ENCODE data around the gene GDF2.

The GDF2 gene

DNA sequence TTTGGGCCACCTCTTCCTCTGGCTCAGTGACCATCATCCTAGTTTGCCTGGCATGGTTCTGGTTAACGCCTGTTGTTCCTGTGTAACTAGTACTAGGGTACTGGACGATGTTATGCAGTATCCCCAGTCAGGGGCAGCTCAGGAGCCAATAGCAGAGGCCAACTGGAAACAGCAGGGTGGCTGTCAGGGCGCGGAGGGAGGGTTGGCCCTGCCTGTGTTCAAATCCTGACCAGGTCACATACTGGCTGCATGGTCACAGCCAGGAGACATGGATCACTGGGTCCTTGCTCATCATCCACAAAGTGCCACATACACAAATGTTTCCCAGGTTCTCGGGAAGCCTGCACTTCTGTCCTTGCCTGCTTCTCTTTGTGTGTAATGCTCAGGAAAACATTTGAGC is 13.7 kb downstream of the GDF2 start:
- DNase-seq: no peak

DNA sequence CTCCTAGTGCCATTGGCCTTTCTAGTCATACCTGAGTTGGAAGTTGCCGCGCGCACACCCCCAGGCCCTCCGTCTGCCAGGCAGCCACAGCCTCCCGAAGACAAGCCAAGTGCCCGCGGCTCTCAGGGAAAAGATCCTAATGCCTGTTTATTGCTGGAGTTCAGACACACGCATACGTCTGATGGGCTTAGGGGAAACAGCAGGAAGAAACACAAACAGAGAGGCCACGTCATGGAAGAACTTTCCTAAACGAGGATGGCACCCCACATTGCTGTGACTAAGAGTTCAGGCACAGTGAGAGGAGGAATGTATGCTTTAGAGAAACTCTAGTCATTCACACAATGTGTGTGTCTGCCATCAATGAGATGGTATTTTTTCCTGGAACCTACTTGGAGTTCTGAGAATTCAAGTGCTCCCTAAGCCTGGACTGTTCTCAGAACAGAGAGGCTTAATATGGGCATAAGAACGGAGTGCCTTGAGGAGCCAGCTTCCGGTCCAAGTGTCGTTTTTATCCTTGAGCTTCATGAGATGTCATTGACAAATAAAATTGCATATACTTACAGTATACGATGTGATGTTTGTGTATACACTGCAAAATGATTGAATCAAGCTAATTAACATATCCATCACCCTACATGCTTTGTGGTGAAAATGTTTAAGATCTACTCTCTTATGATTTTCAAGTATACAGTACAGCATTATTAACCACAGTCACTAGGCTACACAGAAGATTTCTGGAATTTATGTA is 14.3 kb downstream of the GDF2 start:
- DNase-seq: no peak

DNA sequence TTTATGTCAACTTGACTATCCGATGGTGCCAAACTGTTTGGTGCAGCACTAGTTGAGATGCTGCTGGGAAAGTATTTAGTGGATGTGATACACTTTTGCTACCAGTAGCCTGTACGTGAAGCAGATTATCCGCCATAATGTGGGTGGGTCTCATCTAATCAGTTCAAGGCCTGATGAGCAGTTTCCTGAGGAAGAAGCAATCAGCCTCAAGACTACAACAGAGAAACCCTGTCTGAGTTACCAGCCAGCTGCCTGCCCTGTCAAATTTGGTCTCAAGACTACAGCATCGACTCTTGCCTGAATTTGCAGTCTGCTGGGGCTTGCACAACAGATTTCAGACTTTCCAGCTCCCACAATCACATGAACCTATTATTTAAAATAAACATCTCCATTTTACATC is 15.1 kb downstream of the GDF2 start:
- DNase-seq: no peak

DNA sequence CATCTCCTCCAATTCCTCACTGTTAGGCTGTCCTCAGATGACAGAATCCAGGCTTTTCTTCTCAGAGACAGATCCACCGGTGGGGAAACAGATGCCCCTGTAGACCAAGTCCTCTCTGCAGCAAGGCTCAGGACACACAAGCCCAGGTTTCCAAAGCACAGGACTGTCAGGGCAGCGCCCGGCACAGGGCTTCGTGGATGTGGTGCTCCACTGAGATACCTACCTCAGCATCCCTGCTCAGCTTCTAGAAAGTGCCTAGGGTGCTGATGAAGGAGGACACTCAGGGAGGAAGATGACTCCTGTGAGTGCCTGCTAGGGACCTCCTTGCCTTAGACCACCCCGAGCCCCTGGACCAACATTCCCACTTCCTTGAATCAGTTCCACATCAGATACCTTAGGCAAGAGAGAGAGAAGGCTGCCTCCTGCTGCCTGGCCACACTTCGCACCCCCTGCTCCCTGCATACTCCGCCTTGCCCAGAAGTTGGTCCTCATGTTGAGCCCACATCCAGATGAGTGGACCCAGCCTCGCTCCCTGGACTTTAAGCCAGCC is 17.0 kb downstream of the GDF2 start:
- DNase-seq: no peak

DNA sequence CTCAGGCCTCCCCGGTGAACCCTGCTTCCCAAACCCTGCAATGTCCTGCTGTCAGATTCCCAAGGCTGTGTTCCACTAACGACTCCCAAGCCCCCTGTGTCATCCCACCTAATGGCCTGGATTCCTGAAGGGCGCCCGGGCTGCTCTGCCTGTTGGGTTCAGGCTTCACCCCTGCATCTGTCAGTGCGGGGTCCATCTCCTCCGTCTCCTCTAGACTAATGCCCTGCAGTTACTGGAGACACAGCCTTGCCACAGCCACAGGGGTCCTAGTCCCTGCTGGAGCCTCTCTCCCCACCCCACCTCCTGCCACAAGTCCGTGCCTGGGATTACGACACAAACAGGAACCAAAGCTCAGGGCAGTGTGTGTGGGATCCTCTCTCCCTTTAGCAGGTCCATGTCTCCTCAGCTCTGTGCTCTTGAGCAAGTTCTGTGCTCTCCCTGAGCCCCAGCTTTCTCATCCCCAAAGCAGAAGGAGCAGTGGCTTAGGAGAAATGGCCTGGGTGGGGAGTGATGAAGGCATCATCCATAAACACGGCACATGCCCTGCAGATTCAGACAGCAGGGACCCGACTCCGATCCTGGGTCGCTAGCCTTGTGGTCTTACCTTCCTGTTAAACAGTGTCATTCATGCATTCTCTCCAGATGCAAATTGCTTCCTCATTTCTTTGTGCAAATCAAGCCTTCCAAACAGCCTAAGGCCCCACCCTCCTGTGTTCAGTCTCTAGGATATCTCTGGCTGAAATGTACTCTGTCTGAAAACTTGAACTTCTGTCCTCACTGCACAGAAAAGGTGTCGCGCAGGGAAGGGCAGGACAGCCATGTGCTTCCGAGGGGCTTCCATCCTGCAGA is 17.7 kb downstream of the GDF2 start:
- DNase-seq: no peak

DNA sequence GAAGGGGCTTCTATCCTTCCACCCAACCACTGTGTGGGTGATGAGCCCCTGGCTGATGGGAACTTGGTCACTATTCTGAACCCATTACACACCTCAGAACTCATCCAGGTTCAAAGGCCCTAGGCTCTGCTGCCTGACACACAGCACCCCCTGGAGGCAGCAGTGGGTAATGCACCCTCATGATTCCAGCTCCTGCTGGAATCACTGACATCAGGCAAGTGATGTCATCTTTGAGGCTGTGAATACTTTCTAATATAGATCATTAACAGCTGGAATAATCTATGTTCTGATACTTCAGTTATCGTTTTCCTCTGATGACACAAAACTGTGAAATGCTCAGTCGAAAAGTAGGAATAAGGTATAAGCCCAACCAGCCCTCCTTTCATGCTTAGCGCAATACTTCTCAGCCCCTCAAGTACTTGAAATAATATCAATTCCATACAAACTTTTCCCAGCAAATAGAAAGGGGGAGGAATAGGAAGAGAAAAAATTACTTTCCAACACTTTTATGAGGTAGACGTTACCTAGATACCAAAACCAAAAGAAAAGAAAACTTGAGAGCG is 18.4 kb downstream of the GDF2 start:
- peak in 1 of 2 experiments; percentile 1 for DNase-seq

DNA sequence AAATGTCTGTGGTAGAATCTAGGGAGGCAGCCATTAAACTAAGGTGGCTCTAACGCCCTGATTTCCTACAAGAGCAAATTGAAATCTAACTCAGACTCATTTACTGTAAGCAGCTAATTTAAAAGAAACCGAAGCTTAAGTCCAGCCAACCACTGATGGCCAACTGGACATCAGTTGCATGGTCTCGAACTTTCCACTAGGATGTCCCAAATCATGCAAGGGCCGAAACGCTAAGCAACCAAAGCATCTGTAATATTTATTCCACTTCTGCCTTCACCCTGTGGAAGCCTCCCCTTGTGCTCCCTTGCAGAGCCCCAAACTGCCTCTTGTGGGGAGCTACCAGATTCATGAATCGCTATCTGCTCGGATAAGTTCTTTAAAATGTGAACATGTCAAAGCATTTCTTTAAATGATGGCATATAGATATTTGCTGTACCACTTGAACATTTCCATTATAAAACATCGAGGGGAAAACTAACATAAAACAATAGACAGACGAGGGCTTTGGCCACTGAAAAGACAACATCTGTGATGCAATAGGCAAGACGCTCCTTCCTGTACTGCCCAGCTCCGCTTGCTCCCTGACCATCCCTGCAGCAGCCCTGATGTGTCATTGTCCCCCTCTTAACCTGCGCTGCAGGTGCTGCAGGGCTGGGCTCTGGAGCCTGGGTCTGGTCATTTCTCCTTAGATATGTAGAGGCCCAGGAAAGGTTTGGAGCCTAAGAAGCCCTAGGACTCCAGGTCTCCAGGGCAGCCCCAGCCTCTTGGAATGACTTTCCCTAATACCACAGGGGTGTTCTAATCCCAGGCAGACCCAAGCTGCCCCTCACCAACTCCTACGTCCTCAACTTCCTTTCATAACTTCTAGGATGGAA is 23.0 kb downstream of the GDF2 start:
- DNase-seq: no peak

DNA sequence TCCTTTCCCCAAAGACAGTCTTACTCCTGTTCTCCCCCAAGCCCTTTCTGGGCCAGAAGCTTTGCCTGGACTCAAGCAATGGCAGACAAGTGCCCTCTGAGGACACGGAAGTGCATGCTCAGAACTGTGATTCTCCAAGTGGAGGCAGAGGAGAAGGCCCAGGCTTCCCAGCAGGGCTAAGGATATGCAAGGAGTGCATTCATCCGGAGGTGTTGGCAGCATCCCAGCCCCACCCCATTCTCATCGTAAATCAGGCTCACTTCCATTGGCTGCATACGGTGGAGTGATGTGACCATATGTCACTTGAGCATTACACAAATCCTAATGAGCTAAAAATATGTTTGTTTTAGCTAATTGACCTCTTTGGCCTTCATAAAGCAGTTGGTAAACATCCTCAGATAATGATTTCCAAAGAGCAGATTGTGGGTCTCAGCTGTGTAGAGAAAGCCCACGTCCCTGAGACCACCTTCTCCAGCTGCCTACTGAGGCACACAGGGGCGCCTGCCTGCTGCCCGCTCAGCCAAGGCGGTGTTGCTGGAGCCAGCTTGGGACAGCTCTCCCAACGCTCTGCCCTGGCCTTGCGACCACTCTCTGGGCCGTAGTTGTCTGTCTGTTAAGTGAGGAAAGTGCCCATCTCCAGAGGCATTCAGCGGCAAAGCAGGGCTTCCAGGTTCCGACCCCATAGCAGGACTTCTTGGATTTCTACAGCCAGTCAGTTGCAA is 24.5 kb downstream of the GDF2 start:
- DNase-seq: no peak

DNA sequence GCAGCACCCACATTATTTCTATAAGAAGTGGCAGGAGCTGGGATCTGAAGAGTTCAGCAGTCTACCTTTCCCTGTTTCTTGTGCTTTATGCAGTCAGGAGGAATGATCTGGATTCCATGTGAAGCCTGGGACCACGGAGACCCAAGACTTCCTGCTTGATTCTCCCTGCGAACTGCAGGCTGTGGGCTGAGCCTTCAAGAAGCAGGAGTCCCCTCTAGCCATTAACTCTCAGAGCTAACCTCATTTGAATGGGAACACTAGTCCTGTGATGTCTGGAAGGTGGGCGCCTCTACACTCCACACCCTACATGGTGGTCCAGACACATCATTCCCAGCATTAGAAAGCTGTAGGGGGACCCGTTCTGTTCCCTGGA is 25.0 kb downstream of the GDF2 start:
- DNase-seq: no peak

DNA sequence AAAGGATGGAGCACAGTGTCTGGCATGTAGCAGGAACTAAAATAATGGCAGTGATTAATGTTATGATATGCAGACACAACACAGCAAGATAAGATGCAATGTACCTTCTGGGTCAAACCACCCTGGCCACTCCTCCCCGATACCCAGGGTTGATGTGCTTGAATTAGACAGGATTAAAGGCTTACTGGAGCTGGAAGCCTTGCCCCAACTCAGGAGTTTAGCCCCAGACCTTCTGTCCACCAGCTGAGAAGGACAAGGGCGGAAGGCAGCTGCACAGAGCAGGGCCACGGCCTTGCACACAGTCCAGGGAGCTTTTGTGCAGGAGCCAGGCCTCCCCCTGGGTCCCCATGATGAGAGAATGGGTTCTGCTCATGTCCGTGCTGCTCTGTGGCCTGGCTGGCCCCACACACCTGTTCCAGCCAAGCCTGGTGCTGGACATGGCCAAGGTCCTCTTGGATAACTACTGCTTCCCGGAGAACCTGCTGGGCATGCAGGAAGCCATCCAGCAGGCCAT is 25.9 kb downstream of the GDF2 start, which contains the start of gene RBP3:
RBP3 (plus strand) TSS at position 226 of the 514 bp plus-strand sequence; CDS start at position 348, 122 bp downstream.
- DNase-seq: no peak

DNA sequence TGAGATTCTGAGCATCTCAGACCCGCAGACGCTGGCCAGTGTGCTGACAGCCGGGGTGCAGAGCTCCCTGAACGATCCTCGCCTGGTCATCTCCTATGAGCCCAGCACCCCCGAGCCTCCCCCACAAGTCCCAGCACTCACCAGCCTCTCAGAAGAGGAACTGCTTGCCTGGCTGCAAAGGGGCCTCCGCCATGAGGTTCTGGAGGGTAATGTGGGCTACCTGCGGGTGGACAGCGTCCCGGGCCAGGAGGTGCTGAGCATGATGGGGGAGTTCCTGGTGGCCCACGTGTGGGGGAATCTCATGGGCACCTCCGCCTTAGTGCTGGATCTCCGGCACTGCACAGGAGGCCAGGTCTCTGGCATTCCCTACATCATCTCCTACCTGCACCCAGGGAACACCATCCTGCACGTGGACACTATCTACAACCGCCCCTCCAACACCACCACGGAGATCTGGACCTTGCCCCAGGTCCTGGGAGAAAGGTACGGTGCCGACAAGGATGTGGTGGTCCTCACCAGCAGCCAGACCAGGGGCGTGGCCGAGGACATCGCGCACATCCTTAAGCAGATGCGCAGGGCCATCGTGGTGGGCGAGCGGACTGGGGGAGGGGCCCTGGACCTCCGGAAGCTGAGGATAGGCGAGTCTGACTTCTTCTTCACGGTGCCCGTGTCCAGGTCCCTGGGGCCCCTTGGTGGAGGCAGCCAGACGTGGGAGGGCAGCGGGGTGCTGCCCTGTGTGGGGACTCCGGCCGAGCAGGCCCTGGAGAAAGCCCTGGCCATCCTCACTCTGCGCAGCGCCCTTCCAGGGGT is 26.6 kb downstream of the GDF2 start:
- DNase-seq: no peak

DNA sequence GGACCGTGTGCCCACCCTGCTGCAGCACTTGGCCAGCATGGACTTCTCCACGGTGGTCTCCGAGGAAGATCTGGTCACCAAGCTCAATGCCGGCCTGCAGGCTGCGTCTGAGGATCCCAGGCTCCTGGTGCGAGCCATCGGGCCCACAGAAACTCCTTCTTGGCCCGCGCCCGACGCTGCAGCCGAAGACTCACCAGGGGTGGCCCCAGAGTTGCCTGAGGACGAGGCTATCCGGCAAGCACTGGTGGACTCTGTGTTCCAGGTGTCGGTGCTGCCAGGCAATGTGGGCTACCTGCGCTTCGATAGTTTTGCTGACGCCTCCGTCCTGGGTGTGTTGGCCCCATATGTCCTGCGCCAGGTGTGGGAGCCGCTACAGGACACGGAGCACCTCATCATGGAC is 27.3 kb downstream of the GDF2 start:
- no peak for DNase-seq

DNA sequence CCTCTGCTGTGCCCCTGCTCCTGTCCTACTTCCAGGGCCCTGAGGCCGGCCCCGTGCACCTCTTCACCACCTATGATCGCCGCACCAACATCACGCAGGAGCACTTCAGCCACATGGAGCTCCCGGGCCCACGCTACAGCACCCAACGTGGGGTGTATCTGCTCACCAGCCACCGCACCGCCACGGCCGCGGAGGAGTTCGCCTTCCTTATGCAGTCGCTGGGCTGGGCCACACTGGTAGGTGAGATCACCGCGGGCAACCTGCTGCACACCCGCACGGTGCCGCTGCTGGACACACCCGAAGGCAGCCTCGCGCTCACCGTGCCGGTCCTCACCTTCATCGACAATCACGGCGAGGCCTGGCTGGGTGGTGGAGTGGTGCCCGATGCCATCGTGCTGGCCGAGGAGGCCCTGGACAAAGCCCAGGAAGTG is 27.7 kb downstream of the GDF2 start:
- no peak for DNase-seq

DNA sequence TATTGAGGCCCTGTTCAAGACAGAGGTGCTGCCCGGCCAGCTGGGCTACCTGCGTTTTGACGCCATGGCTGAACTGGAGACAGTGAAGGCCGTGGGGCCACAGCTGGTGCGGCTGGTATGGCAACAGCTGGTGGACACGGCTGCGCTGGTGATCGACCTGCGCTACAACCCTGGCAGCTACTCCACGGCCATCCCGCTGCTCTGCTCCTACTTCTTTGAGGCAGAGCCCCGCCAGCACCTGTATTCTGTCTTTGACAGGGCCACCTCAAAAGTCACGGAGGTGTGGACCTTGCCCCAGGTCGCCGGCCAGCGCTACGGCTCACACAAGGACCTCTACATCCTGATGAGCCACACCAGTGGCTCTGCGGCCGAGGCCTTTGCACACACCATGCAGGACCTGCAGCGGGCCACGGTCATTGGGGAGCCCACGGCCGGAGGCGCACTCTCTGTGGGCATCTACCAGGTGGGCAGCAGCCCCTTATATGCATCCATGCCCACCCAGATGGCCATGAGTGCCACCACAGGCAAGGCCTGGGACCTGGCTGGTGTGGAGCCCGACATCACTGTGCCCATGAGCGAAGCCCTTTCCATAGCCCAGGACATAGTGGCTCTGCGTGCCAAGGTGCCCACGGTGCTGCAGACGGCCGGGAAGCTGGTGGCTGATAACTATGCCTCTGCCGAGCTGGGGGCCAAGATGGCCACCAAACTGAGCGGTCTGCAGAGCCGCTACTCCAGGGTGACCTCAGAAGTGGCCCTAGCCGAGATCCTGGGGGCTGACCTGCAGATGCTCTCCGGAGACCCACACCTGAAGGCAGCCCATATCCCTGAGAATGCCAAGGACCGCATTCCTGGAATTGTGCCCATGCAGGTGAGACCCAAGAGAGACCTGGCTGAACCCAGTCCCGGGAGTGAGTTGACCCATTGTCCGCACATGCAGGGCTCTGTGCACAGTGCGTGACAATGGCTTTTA is 28.7 kb downstream of the GDF2 start:
- no peak for DNase-seq

DNA sequence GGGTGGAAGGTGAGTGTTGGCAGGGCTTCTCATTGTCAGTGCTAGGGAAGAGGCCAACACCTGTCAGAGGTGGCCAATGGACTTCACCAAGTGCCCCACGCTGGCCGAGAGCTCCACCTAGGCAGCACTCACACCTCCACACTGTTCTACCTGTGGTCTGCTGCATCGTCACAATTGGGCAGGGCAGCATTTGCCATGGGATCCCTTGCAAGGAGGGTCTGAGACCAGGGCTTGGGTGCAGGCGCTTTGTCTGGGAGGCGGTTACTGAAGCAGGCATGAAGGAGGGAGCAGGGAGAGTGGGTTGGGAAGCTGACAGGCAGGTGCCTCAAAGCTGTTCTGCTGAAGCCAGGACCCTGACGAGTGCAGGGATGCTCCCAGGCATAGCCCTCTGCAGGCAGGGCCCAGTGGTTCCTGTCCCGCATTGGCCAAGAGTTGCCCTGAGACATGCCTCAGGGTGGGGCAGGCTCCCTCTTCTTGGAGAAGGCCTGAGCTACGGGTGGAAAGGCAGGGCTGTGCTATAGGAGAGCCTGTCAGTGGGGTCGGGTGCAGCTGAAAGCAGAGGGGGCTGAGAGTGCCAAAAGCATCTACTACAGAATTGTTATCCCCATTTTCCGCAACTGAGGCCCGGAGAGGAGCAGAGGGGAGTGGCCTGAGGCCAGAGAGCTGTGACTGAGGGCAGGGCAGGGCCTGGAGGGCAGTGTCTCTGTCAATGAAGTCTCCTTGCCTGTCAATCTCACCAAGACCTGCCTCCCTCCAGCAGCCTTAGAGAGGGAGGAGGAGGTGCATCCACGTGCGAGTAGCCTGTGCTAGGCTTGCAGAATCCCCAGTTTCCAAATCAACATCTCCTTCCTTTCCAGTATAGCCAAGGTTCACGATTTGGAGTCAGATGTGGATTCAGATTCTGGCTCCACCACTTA is 29.9 kb downstream of the GDF2 start:
- DNase-seq: no peak

DNA sequence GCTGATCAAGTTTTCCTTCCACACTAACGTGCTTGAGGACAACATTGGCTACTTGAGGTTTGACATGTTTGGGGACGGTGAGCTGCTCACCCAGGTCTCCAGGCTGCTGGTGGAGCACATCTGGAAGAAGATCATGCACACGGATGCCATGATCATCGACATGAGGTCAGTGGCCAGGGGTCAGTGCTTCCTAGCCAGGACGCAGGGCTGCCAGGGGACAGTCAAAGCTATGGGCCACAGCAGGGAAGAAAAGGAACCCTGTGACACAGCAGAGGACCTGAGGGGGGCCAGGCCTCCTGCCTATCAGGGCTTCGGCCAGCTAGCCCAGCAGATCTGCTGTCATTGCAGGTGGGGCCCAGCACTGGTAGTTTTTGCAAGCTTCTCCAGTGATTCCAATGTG is 31.1 kb downstream of the GDF2 start:
- DNase-seq: no peak

DNA sequence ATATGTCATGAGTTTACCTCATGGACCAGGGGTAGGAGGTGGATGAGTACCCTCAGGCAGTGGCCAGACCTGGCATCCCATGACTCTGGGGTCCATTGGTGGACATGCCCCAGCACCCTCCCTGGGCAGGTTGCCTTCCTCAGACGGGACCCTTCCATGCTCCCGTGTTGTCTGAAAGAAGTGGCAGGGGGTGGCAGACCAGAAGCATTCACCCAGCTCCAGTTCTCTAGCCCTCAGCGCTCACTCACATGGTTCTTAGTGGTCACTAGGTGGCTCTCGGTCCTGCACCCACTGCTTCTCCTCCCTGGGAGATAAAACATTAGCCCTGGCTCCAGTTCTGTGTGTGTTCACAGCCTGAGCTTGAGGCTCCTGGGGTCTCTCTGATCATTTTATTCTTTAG is 31.9 kb downstream of the GDF2 start:
- no peak for DNase-seq

DNA sequence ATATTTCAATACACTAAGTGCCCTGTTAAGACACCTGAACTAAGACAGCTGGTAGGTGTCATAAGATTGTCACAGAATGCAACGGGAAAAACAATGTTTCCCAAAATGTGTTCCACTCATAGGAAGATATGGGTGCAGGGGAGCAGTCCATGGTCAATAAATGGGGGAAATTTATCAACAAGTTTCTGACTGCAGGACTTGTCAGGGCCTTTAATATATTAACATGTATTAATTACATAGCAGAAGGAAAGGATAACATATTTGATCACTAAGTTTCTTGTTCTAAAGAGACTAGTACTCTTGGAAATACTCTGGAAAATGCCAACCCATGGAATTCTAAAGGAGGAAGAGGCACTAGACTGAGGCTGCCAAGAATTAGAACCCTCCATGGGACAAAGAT is 32.6 kb downstream of the GDF2 start:
- no peak for DNase-seq
